GM23338 (cell line): Measurements from ENCODE around the gene UBAP1L. TPM values are rescaled to one million over a fixed set of nuclear protein-coding genes. Genes with fewer than 3 reads are reported as not detected.

Experiments used
- ATAC-seq: fragments of 200-7000 bp; cut with Tn5 transposase; 3 replicates; pipeline ENCODE4 v1.9.1; 2020
- DNase-seq: peaks from one replicate; pipeline ENCODE4 v3.0.0-alpha.2; 2015; ENCODE audit warnings: low spot score
- H2AFZ ChIP-seq: fragments of 200-600 bp; sonication (generic); 2 replicates; pipeline ENCODE4 v1.8.0; 2016; ENCODE audit warnings: antibody characterized with exemption, mild to moderate bottlenecking, moderate library complexity
- H3F3A ChIP-seq: fragments of 200-600 bp; sonication (generic); replicated peaks from 2 replicates; pipeline ENCODE4 v1.8.0; 2017; ENCODE audit warnings: antibody characterized with exemption, mixed run types, low read depth
- H3K27ac ChIP-seq: fragments of 200-600 bp; sonication (generic); 2 replicates; pipeline ENCODE4 v1.6.1; 2016; ENCODE audit warnings: low read depth
- H3K27me3 ChIP-seq: fragments of 200-600 bp; sonication (generic); 2 replicates; pipeline ENCODE4 v1.8.0; 2016; ENCODE audit warnings: mild to moderate bottlenecking, mixed run types, moderate library complexity; ENCODE audit not compliant: insufficient read depth
- H3K36me3 ChIP-seq: fragments of 200-600 bp; sonication (generic); 2 replicates; pipeline ENCODE4 v1.8.0; 2016; ENCODE audit warnings: mild to moderate bottlenecking; ENCODE audit not compliant: insufficient read depth
- H3K4me1 ChIP-seq: fragments of 200-600 bp; sonication (generic); 2 replicates; pipeline ENCODE4 v1.8.0; 2016; ENCODE audit warnings: mild to moderate bottlenecking, moderate library complexity; ENCODE audit not compliant: insufficient read depth
- H3K4me2 ChIP-seq: fragments of 200-600 bp; sonication (generic); 2 replicates; pipeline ENCODE4 v1.7.1; 2017; ENCODE audit warnings: mixed run types
- H3K4me3 ChIP-seq: fragments of 200-600 bp; sonication (generic); 2 replicates; pipeline ENCODE4 v1.6.1; 2016; ENCODE audit warnings: mixed run types
- H3K79me2 ChIP-seq: fragments of 200-600 bp; sonication (generic); replicated peaks from 2 replicates; pipeline ENCODE4 v1.8.0; 2017; ENCODE audit warnings: mild to moderate bottlenecking; ENCODE audit not compliant: insufficient read depth
- H3K9me2 ChIP-seq: fragments of 200-600 bp; sonication (generic); 2 replicates; pipeline ENCODE4 v1.8.0; 2017; ENCODE audit not compliant: insufficient read depth
- H4K20me1 ChIP-seq: fragments of 200-600 bp; sonication (generic); replicated peaks from 2 replicates; pipeline ENCODE4 v1.8.0; 2017; ENCODE audit warnings: mild to moderate bottlenecking; ENCODE audit not compliant: insufficient read depth
- H3K27ac Mint-ChIP-seq: 2 replicates; pipeline ENCODE4 v1.8.0; 2020; ENCODE audit warnings: inconsistent platforms, mild to moderate bottlenecking, moderate library complexity, mixed read lengths
- H3K27me3 Mint-ChIP-seq: 3 replicates; pipeline ENCODE4 v1.8.0; 2022; ENCODE audit warnings: low read depth, mild to moderate bottlenecking, moderate library complexity, mixed read lengths, inconsistent platforms; ENCODE audit not compliant: insufficient read depth, poor library complexity
- H3K36me3 Mint-ChIP-seq: 3 replicates; pipeline ENCODE4 v1.8.0; 2021; ENCODE audit warnings: low read depth, mild to moderate bottlenecking, inconsistent platforms, moderate library complexity, mixed read lengths
- H3K4me1 Mint-ChIP-seq: 3 replicates; pipeline ENCODE4 v1.8.0; 2020; ENCODE audit warnings: mild to moderate bottlenecking, inconsistent platforms, mixed read lengths
- H3K4me3 Mint-ChIP-seq: 3 replicates; pipeline ENCODE4 v1.8.0; 2021; ENCODE audit warnings: moderate library complexity, mild to moderate bottlenecking, inconsistent platforms, mixed read lengths
- H3K9me3 Mint-ChIP-seq: 3 replicates; pipeline ENCODE4 v1.8.0; 2020; ENCODE audit warnings: moderate library complexity, mild to moderate bottlenecking, inconsistent platforms, mixed read lengths
- CREB1 ChIP-seq: fragments of 250-450 bp; sonication (Bioruptor Pico); IDR thresholded peaks from 2 replicates; pipeline ENCODE4 v1.5.0; 2020; ENCODE audit warnings: low read depth, mild to moderate bottlenecking, moderate library complexity
- CTCF ChIP-seq, 2 experiments: fragments of 200-600 bp in 1 of 2; sonication (generic) in 1 of 2; conservative IDR thresholded peaks; 2 replicates each; pipeline versions ENCODE4 v1.5.1 to v1.6.1; 2016 to 2017; ENCODE audit warnings: antibody characterized with exemption in 2 of 2, low read depth in 2 of 2, mild to moderate bottlenecking in 2 of 2, moderate library complexity in 1 of 2
- ETS1 ChIP-seq: IDR thresholded peaks from 2 replicates; pipeline ENCODE4 v1.6.1; 2016; ENCODE audit warnings: antibody characterized with exemption
- EZH2 ChIP-seq: fragments of 200-600 bp; sonication (generic); IDR thresholded peaks from one replicate; pipeline ENCODE4 v1.8.0; 2017; ENCODE audit warnings: antibody characterized with exemption, mild to moderate bottlenecking, low read depth; ENCODE audit not compliant: unreplicated experiment
- EZH2phosphoT487 ChIP-seq: fragments of 200-600 bp; sonication (generic); IDR thresholded peaks from one replicate; pipeline ENCODE4 v1.8.1; 2018; ENCODE audit warnings: antibody characterized with exemption; ENCODE audit not compliant: unreplicated experiment
- JUNB ChIP-seq: IDR thresholded peaks from one replicate; pipeline ENCODE4 v1.6.1; 2016; ENCODE audit warnings: antibody characterized with exemption; ENCODE audit not compliant: unreplicated experiment
- NANOG ChIP-seq: IDR thresholded peaks from 2 replicates; pipeline ENCODE4 v1.6.1; 2016; ENCODE audit warnings: antibody characterized with exemption, borderline replicate concordance
- POLR2AphosphoS5 ChIP-seq: IDR thresholded peaks from 2 replicates; pipeline ENCODE4 v1.6.1; 2016; ENCODE audit warnings: antibody characterized with exemption, low read depth
- REST ChIP-seq: IDR thresholded peaks from one replicate; pipeline ENCODE4 v1.6.1; 2018; ENCODE audit warnings: antibody characterized with exemption; ENCODE audit not compliant: unreplicated experiment
- STAT1 ChIP-seq: IDR thresholded peaks from one replicate; pipeline ENCODE4 v1.6.1; 2016; ENCODE audit warnings: antibody characterized with exemption; ENCODE audit not compliant: unreplicated experiment
- ZNF114 ChIP-seq: fragments of 250-450 bp; sonication (Bioruptor Pico); IDR thresholded peaks from 2 replicates; pipeline ENCODE4 v1.5.0; 2020; ENCODE audit warnings: mild to moderate bottlenecking, moderate library complexity
- ZNF331 ChIP-seq: fragments of 250-450 bp; sonication (Bioruptor Pico); IDR thresholded peaks from 2 replicates; pipeline ENCODE4 v1.5.0; 2020; ENCODE audit warnings: low read depth, mild to moderate bottlenecking, moderate library complexity
- ZNF462 ChIP-seq: fragments of 250-450 bp; sonication (Bioruptor Pico); IDR thresholded peaks from 2 replicates; pipeline ENCODE4 v1.5.0; 2020; ENCODE audit warnings: mild to moderate bottlenecking, moderate library complexity
- polyA plus RNA-seq: library from polyadenylated mRNA; unstranded; fragments of >200 nt; fragmentation: Nextera tagmentation; extraction: Ambion mirVana; gene quantifications from 2 replicates; pipeline ENCODE4 v1.2.1, GENCODE V29; 2016
- total RNA-seq: library from RNA; depleted of rRNA; stranded (reverse); fragments of >200 nt; shearing (Covaris generic); gene quantifications from 2 replicates; pipeline ENCODE4 v1.2.3, GENCODE V29; 2014

The UBAP1L gene
- total and polyA plus RNA-seq, 2 experiments from 2014 or later: 0.53 to 1.5 TPM

- Histone ChIP-seq H3K4me1 (peaks cover 25% of the 10 kb centered on the region), H3K9me2 (no peaks in the 10 kb centered on the region), H3K36me3 (no peaks in the 10 kb centered on the region), H3K4me2 (no peak overlapping the region), H3K79me2 (no peaks in the 10 kb centered on the region), H3K27ac (no peak overlapping the region), H3F3A (peaks cover 5% of the 10 kb centered on the region; the same call in 1 of the 2 replicates), H2AFZ (no peak overlapping the region), H4K20me1 (0 out of 2 replicates have a peak, but pooled peaks cover 3% of the 10 kb centered on the region), H3K4me3 (no peak overlapping the region), H3K27me3 (peaks cover 11% of the 10 kb centered on the region)
- H3K27me3 Mint-ChIP-seq: peaks cover 16% of the 10 kb centered on the region
- DNase-seq (no peak), ATAC-seq (no peak)
- no peak for TF ChIP-seq JUNB
- TF ChIP-seq POLR2AphosphoS5: no peak
- no peak for TF ChIP-seq ETS1
- TF ChIP-seq STAT1: no peak
- TF ChIP-seq CTCF (conservative IDR thresholded peaks at IDR 0.05; ENCODE audit: low read depth in 2 of 2): no peak
- no peak for TF ChIP-seq CREB1
- no peak for TF ChIP-seq ZNF114 (CRISPR knock-in tag)
- TF ChIP-seq ZNF331 (CRISPR knock-in tag): no peak
- TF ChIP-seq EZH2: no peak
- no peak for TF ChIP-seq EZH2phosphoT487
- no peak for TF ChIP-seq NANOG
- TF ChIP-seq ZNF462 (CRISPR knock-in tag): no peak
- TF ChIP-seq REST: no peak
- peaks cover 5% of the 10 kb centered on the region; the same call in 1 of the 3 replicates for H3K9me3 Mint-ChIP-seq
- H3K27ac Mint-ChIP-seq: no peak overlapping the region
- peaks cover 23% of the 10 kb centered on the region for H3K4me1 Mint-ChIP-seq
- no peak overlapping the region for H3K4me3 Mint-ChIP-seq
- no peaks in the 10 kb centered on the region; the same call in 2 of the 3 replicates for H3K36me3 Mint-ChIP-seq
Measured at GRCh38 chr15:65069779-65070546, 45.0 kb downstream of the UBAP1L start.
